Breast epithelium (tissue), 3 donors: Measurements from ENCODE around the gene TCERG1L.
"Not testable (repeated sequence)": the region's sequence is repeated elsewhere in the genome, so short reads cannot be mapped to it uniquely, and the experiment has no call there.

Experiments
- POLR2AphosphoS5 ChIP-seq, 3 donors: sonication (generic); formaldehyde crosslinking; IDR thresholded peaks; one replicate each; pipeline ENCODE4 v1.6.1; 2017; ENCODE audit warnings: antibody characterized with exemption in 3 of 3
- TF ChIP-seq, protein P1 (sequence below), 3 donors: fragments of 450-650 bp; IDR thresholded peaks; one replicate each; pipeline ENCODE4 v1.5.1; 2016 to 2017; ENCODE audit warnings: antibody characterized with exemption in 3 of 3, mild to moderate bottlenecking in 3 of 3, moderate library complexity in 3 of 3

- TF ChIP-seq, protein P1, sequence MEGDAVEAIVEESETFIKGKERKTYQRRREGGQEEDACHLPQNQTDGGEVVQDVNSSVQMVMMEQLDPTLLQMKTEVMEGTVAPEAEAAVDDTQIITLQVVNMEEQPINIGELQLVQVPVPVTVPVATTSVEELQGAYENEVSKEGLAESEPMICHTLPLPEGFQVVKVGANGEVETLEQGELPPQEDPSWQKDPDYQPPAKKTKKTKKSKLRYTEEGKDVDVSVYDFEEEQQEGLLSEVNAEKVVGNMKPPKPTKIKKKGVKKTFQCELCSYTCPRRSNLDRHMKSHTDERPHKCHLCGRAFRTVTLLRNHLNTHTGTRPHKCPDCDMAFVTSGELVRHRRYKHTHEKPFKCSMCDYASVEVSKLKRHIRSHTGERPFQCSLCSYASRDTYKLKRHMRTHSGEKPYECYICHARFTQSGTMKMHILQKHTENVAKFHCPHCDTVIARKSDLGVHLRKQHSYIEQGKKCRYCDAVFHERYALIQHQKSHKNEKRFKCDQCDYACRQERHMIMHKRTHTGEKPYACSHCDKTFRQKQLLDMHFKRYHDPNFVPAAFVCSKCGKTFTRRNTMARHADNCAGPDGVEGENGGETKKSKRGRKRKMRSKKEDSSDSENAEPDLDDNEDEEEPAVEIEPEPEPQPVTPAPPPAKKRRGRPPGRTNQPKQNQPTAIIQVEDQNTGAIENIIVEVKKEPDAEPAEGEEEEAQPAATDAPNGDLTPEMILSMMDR (IDR thresholded peaks at IDR 0.05): not testable (repeated sequence)
- not testable (repeated sequence) for TF ChIP-seq POLR2AphosphoS5 (IDR thresholded peaks at IDR 0.05)
Observed at GRCh38 chr10:131078882-131079280, 232.6 kb downstream of the TCERG1L start.
